Panc1 (cell line): Measurements from ENCODE around the gene GPC3.

Experiments used
- POLR2AphosphoS5 ChIP-seq: IDR thresholded peaks from 2 replicates; pipeline ENCODE4 v1.6.1; 2012; ENCODE audit warnings: mild to moderate bottlenecking, low read depth, low read length, moderate library complexity
- TF ChIP-seq, protein P1 (sequence below): fragments of 450-650 bp; IDR thresholded peaks from 2 replicates; pipeline ENCODE4 v1.5.1; 2017; ENCODE audit warnings: mild to moderate bottlenecking
- TF ChIP-seq, protein P2 (sequence below), 2 experiments: IDR thresholded peaks; 2 replicates each; pipeline ENCODE4 v1.6.1; 2011 to 2012; ENCODE audit warnings: low read depth in 2 of 2, control low read depth in 1 of 2, low read length in 1 of 2, mild to moderate bottlenecking in 1 of 2, moderate library complexity in 1 of 2; ENCODE audit not compliant: insufficient read depth in 1 of 2

DNA sequence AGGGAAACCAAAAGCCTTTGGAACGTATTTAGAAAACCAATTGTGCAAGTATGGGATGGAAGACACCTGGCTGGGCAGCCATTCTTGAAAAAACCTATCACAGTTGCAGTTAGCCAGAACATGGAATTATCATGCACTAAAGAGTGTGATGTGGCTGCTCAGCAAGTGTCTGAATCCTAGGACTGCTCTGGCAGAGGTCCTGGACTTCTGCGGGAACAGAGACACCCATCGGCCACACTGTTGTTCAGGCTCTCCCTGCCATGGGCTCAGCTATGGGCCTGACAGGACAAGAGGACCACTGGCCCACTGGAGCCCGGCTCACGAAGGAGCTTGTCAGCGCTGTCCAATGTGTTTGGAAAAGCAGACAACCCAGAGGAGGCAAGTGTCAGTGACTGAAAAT is 454.4 kb downstream of the GPC3 start:
- TF ChIP-seq, protein P1, sequence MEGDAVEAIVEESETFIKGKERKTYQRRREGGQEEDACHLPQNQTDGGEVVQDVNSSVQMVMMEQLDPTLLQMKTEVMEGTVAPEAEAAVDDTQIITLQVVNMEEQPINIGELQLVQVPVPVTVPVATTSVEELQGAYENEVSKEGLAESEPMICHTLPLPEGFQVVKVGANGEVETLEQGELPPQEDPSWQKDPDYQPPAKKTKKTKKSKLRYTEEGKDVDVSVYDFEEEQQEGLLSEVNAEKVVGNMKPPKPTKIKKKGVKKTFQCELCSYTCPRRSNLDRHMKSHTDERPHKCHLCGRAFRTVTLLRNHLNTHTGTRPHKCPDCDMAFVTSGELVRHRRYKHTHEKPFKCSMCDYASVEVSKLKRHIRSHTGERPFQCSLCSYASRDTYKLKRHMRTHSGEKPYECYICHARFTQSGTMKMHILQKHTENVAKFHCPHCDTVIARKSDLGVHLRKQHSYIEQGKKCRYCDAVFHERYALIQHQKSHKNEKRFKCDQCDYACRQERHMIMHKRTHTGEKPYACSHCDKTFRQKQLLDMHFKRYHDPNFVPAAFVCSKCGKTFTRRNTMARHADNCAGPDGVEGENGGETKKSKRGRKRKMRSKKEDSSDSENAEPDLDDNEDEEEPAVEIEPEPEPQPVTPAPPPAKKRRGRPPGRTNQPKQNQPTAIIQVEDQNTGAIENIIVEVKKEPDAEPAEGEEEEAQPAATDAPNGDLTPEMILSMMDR: no peak
- TF ChIP-seq POLR2AphosphoS5: no peak
- TF ChIP-seq, protein P2, sequence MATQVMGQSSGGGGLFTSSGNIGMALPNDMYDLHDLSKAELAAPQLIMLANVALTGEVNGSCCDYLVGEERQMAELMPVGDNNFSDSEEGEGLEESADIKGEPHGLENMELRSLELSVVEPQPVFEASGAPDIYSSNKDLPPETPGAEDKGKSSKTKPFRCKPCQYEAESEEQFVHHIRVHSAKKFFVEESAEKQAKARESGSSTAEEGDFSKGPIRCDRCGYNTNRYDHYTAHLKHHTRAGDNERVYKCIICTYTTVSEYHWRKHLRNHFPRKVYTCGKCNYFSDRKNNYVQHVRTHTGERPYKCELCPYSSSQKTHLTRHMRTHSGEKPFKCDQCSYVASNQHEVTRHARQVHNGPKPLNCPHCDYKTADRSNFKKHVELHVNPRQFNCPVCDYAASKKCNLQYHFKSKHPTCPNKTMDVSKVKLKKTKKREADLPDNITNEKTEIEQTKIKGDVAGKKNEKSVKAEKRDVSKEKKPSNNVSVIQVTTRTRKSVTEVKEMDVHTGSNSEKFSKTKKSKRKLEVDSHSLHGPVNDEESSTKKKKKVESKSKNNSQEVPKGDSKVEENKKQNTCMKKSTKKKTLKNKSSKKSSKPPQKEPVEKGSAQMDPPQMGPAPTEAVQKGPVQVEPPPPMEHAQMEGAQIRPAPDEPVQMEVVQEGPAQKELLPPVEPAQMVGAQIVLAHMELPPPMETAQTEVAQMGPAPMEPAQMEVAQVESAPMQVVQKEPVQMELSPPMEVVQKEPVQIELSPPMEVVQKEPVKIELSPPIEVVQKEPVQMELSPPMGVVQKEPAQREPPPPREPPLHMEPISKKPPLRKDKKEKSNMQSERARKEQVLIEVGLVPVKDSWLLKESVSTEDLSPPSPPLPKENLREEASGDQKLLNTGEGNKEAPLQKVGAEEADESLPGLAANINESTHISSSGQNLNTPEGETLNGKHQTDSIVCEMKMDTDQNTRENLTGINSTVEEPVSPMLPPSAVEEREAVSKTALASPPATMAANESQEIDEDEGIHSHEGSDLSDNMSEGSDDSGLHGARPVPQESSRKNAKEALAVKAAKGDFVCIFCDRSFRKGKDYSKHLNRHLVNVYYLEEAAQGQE (IDR thresholded peaks at IDR 0.05; ENCODE audit: insufficient read depth in 1 of 2, low read depth in 2 of 2, low read length in 1 of 2): no peak
